ENCODE results near the gene PILRB. TPM values are rescaled to one million over a fixed set of nuclear protein-coding genes. Genes with fewer than 3 reads are reported as not detected.
"Not testable (repeated sequence)": the region's sequence is repeated elsewhere in the genome, so short reads cannot be mapped to it uniquely, and the experiment has no call there.

PILRB gene
- 13.4 TPM for total RNA-seq

GRCh38 chr7:100358027-100358856 lies at the start of gene PILRB:
Gene PILRB, plus strand, starts transcription at chr7:100358117. Its CDS starts 186 bp downstream, at chr7:100358303.
- no peak for DNase-seq

GRCh38 chr7:100318329-100318728 lies 39.6 kb upstream of the PILRB start:
- DNase-seq = not testable (repeated sequence)

DNA sequence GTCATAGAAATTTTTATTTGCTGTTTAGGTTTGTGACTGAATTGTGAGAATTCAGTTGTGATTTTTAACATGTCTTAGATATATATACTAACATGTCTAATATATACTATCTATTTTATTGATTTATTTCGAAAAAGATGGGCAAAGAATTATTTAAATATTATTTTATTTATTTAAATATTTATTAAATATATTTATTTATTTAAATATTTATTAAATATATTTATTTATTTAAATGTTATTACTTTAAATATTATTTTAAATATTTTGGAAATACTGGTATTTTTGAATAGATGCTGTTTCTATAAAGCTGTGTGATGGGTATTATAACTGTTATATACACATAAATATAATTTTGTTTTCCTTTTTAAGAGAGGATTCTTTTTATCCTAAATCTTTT lies 36.3 kb upstream of the PILRB start:
- DNase-seq = not testable (repeated sequence)

DNA sequence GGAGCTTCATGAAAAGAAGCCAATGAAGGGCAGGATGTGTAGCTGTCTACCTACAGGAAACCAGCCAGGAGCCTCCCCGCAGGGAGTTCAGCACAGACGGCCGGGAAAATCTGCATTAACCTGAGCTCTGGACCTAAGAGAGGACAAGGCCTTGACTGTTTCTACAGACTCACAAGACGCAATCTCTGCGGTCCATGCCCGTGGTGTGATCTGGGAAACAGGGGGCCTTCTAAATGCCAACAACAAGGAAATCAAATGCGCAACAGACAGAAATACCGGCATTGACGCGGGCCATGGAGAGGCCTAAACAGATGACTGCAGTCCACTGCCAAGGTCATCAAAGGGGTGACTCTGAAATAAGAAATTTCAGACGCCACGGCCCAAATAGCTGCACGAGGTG lies 33.7 kb upstream of the PILRB start:
- DNase-seq = not testable (repeated sequence)

DNA sequence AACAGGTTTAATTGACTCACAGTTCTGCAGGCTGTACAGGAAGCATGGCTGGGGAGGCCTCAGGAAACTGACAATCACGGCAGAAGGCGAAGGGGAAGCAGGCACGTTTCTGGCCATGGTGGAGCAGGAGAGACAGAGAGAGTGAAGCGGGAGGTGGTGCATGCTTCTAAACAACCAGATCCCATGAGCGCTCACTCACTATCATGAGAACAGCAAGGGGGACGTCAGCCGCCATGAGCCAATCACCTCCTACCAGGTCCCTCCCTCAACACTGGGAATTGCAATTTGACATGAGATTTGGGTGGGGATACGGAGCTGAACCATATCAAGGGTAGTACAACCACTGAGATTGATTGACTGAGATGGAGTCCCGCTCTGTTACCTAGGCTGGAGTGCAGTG lies 32.2 kb upstream of the PILRB start:
- DNase-seq = not testable (repeated sequence)

DNA sequence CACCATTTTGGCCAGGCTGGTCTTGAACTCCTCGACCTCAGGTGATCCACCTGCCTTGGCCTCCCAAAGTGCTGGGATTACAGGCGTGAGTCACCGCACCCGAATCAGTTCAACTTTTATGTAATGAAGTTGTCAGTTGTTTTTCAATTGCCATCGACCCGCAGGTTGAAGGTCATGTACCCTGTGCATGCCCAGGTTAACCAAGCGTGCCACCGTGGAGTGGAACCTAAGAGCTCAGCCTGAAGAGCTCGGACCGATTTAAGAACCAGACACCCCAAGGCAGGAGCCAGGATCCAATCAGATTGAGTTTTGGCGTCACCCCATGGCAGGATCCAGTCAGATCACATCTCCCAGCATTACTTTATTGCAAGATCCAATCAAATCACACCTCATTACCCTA lies 31.0 kb upstream of the PILRB start:
- not testable (repeated sequence) for DNase-seq

- peak; percentile 80 for DNase-seq
These were observed 22.1 kb upstream of the PILRB start for GRCh38 chr7:100335566-100336466.

- not testable (repeated sequence) for DNase-seq
These were observed 19.7 kb upstream of the PILRB start for GRCh38 chr7:100338083-100338696.

GRCh38 chr7:100341286-100341685 lies 16.6 kb upstream of the PILRB start:
- not testable (repeated sequence) for DNase-seq

DNA sequence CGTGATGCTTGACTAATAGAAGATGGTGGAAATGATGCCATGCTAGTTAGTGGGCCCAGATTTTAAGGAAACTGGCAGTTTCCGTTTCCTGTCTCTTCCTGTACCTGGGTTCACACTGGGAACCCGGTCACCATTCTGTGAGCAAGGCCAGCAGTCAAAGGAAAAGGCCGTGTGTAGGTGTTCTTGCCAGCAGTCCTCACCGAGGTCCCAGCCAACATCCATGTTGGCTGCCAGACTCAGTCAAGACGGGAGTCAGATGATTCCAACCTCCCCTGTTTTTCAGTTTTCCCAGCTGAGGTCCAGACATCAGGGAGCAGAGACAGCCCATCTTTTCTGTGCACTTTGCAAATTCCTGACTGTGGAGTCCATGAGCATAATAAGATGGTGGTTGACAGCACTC lies 15.2 kb upstream of the PILRB start:
- no peak for DNase-seq

GRCh38 chr7:100344124-100344559 lies 13.8 kb upstream of the PILRB start:
- not testable (repeated sequence) for DNase-seq

DNA sequence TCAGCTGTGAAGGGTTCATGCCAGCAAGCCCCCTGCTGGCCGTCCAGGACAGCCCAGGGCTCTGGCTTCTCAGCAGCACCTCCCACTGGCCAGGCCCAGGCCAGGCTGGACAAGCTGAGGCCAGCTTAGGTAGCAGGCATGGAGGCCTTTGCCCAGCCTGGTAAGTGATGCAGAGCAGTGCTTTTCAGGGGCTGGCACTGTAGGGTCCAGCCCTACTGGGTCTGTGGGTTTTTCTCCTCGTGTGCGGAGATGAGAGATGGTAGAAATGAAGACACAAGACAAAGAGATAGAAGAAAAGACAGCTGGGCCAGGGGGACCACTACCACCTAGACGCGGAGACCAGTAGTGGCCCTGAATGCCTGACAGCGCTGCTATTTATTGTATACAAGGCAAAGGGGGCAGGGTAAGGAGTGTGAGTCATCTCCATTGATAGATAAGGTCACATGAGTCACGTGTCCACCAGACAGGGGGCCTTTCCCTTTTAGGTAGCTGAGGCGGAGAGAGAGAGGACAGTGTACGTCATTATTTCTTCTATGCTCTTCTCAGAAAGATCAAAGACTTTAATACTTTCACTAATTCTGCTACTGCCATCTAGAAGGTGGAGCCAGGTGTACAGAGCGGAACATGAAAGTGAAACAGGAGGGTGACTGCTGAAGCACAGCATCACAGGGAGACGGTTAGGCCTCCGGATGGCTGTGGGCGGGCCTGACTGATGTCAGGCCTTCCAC lies 13.2 kb upstream of the PILRB start:
- not testable (repeated sequence) for DNase-seq

DNA sequence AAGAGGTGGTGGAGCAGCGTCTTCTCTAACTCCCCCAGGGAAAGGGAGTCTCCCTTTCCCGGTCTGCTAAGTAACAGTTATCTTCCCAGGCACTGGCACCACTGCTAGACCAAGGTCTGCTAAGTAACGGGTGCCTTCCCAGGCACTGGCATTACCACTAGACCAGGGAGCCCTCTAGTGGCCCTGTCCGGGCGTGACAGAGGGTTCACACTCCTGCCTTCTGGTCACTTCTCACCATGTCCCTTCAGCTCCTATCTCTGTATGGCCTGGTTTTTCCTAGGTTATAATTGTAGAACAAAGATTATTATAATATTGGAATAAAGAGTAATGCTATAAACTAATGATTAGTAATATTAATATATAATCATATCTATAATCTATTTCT lies 12.6 kb upstream of the PILRB start:
- peak; percentile 5 for DNase-seq

DNA sequence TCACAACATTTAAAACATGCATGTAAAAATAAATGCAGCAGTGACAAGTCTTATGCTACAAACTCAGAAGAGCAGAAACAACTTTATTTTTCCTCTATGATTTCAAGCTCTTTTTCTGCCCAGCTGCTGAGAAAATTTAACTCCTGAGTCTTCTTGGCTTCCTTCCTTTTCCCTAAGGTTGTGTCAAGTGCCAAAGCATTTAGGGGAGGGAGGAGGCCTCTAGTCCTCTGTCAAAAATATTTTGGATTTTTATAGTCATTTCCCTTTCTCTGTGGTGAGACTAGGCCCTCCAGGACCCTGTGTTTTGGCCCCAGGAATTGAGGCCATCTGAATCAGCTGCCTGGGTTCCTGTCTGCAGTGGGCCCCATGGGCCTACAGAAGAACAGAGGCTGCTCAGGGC lies 11.0 kb upstream of the PILRB start:
- DNase-seq = no peak

DNA sequence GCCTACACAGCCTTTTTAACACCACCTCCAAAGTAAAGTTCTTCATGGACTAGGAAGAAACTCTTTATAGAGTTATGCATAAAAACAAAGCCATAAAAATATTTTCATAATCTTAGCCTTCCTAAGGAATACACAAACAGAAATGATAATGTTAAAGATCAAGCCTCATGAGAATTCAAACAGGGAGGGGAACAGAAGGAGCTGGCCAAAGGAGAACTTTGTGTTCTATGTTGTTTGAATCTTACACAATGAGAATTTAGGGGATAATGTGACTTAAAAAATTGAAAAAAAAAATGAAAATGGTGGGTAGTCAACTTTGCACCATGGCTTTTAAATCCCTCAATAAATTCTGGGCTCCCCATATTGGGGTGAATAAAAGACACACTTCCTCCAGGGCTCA lies 9.1 kb upstream of the PILRB start:
- no peak for DNase-seq

DNA sequence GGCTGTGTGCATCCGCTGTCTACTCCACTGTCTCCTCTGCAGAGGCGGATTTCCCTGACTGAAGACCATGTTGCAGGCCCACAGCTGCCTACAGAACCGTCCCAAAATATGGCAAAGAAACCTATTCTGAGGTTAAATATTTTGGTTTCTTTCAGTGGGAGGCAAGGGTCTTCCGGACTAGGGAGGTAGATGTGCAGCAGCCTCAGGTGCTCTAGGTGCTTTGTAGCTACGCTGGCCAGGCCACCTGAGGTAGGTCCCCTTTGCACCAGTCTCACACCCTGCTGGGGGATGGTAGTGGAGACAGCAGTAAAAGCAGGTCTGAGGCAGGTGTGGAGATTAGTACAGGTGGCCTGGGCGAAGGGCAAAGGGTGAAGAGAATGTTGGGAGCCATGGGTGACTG lies 8.2 kb upstream of the PILRB start:
- DNase-seq = no peak

DNA sequence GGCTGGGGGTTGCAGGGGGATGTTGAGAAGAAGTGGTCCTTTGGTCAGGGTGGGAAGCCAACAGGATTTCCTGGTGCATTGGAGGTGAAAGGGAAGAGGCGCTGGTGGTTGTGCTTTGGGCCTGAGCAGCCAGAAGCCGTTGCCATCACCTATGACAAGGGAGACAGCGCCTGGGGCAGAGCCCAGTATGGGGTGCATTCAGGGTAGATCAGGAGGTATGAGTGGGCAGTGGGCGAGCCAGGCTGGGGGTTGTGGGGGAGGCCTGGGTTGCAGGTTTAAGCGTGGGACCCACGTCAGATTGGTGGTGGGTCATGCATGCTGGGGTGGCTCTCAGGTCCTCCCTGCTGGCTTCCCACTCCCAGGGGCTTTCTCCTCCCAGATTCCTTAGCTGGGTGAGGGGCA lies 6.3 kb upstream of the PILRB start:
- DNase-seq = no peak

GRCh38 chr7:100352230-100352781 lies 5.6 kb upstream of the PILRB start:
- DNase-seq = not testable (repeated sequence)

DNA sequence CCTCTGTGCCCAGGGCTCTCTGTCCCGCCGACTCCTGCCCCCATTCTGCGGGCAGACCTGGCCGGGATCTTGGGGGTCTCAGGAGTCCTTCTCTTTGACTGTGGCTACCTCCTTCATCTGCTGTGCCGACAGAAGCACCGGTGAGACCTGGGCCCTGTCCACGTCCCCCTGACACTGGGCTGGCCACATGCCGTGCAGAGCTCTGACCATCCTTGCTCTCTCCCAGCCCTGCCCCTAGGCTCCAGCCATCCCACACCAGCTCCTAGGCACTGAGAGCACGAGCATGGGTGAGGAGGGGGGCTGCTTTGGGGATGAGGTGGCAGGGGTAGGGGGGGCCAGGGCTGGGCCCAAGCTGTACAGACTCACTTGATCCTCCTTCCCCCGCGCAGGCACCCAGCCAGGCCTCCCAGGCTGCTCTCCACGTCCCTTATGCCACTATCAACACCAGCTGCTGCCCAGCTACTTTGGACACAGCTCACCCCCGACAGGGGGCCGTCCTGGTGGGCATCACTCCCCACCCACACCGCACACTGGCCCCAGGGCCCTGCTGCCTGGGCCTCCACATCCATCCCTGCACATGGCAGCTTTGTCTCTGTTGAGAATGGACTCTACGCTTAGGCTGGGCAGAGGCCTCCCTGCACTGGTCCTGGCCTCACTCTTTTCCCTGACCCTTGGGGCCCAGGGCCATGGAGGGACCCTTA lies 4.8 kb upstream of the PILRB start:
- DNase-seq = no peak

GRCh38 chr7:100353685-100354330 lies 4.1 kb upstream of the PILRB start:
- no peak for DNase-seq
